Panc1 (cell line): ENCODE measurements around the gene PECR. TPM values are rescaled to one million over a fixed set of nuclear protein-coding genes. Genes with fewer than 3 reads are reported as not detected.

Experiments used
- ATAC-seq: fragments of 200-7000 bp; cut with Tn5 transposase; 2 replicates; pipeline ENCODE4 v1.9.1; 2020; ENCODE audit warnings: mild to moderate bottlenecking, moderate library complexity
- BruUV-seq: library from RNA; stranded (reverse); fragments of 400-500 nt; replicated peaks from 2 replicates; lab custom pipeline; 2021; lab: Mats Ljungman, UMichigan
- CTCF ChIA-PET: fragments of 300-600 bp; sonication (Branson Sonifier 250); formaldehyde crosslinking; loops from one replicate; lab custom pipeline; 2022; ENCODE audit warnings: antibody characterized with exemption; lab: Charles Lee
- POLR2A ChIA-PET: fragments of 300-600 bp; sonication (Branson Sonifier 250); formaldehyde crosslinking; loops from one replicate; lab custom pipeline; 2022; ENCODE audit warnings: antibody characterized with exemption; lab: Charles Lee
- DNase-seq: peaks from one replicate; pipeline ENCODE4 v3.0.0-alpha.2; 2010; ENCODE audit warnings: low read depth, low spot score
- H3K27ac ChIP-seq: 2 replicates; pipeline ENCODE4 v1.5.1; 2011; ENCODE audit warnings: mild to moderate bottlenecking, low read length, inconsistent platforms
- H3K27me3 ChIP-seq: fragments of 200-500 bp; sonication (Bioruptor generic); 2 replicates; pipeline ENCODE4 v1.6.0; 2014; ENCODE audit warnings: low read length, inconsistent platforms; ENCODE audit not compliant: control insufficient read depth, insufficient read depth
- H3K36me3 ChIP-seq: fragments of 200-500 bp; sonication (Bioruptor generic); 2 replicates; pipeline ENCODE4 v1.5.1; 2014; ENCODE audit warnings: inconsistent platforms, mild to moderate bottlenecking, low read length, moderate library complexity; ENCODE audit not compliant: control insufficient read depth, insufficient read depth
- H3K4me1 ChIP-seq: 2 replicates; pipeline ENCODE4 v1.5.1; 2011; ENCODE audit warnings: inconsistent platforms, mild to moderate bottlenecking, low read length, moderate library complexity; ENCODE audit not compliant: control insufficient read depth, insufficient read depth
- H3K4me3 ChIP-seq, 2 experiments: 2 replicates each; pipeline ENCODE4 v1.5.1; 2011 to 2012; ENCODE audit warnings: low read depth in 2 of 2, low read length in 2 of 2, mild to moderate bottlenecking in 2 of 2, inconsistent platforms in 1 of 2, moderate library complexity in 1 of 2
- H3K9me3 ChIP-seq: fragments of 200-500 bp; sonication (Bioruptor generic); 2 replicates; pipeline ENCODE4 v1.5.1; 2014; ENCODE audit warnings: low read depth, mild to moderate bottlenecking, inconsistent platforms, low read length, moderate library complexity; ENCODE audit not compliant: control insufficient read depth, insufficient read depth
- POLR2AphosphoS5 ChIP-seq: IDR thresholded peaks from 2 replicates; pipeline ENCODE4 v1.6.1; 2012; ENCODE audit warnings: mild to moderate bottlenecking, low read depth, low read length, moderate library complexity
- SIN3A ChIP-seq: IDR thresholded peaks from 2 replicates; pipeline ENCODE4 v1.6.1; 2012; ENCODE audit warnings: low read depth, mild to moderate bottlenecking, low read length, moderate library complexity, borderline replicate concordance; ENCODE audit not compliant: insufficient read depth
- TCF7L2 ChIP-seq: IDR thresholded peaks from 2 replicates; pipeline ENCODE4 v1.6.1; 2011; ENCODE audit warnings: mild to moderate bottlenecking, low read depth, low read length, inconsistent platforms
- in situ Hi-C: cut with HindIII; loops from 2 replicates; pipeline ENCODE4 v1.10.0; 2016; ENCODE audit warnings: low sequenced_read_pairs, low pct_unique_long_range_greater_than_20kb
- intact Hi-C: fragments of 100-400 bp; cut with micrococcal nuclease; formaldehyde crosslinking; loops from one replicate; pipeline ENCODE4 v1.10.0; 2022; ENCODE audit not compliant: unreplicated experiment
- total RNA-seq: library from RNA; stranded (reverse); gene quantifications from one replicate; pipeline ENCODE4 v1.2.1, GENCODE V29; 2021; ENCODE audit not compliant: unreplicated experiment
- TF ChIP-seq, protein P1 (sequence below): fragments of 450-650 bp; IDR thresholded peaks from 2 replicates; pipeline ENCODE4 v1.5.1; 2017; ENCODE audit warnings: mild to moderate bottlenecking
- TF ChIP-seq, protein P2 (sequence below), 2 experiments: IDR thresholded peaks; 2 replicates each; pipeline ENCODE4 v1.6.1; 2011 to 2012; ENCODE audit warnings: low read depth in 2 of 2, control low read depth in 1 of 2, low read length in 1 of 2, mild to moderate bottlenecking in 1 of 2, moderate library complexity in 1 of 2; ENCODE audit not compliant: insufficient read depth in 1 of 2

PECR gene
- total RNA-seq, 1 experiment from 2014 or later: 16.5 TPM

DNA sequence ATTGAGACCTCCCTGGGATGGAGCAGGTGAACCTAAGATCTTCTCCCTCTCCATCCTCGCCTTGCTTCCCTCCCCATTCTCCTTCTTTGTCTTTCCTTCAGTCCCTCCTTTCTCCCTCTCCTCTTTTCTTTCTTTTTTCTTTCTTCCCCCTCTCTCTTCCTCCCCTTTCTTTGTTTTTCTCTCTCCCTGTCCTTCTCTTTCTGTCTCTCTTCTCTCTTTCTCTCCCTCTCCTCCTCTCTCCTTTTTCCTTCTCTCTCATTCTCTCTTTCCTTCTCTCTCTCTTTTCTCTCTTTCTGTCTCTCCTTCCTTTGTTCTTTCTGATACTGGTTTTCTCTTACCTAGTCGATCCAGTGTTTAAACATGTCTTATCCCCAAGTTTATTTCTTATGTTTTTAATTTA, 78.9 kb downstream of the PECR start:
- no TSS peak for BruUV-seq

DNA sequence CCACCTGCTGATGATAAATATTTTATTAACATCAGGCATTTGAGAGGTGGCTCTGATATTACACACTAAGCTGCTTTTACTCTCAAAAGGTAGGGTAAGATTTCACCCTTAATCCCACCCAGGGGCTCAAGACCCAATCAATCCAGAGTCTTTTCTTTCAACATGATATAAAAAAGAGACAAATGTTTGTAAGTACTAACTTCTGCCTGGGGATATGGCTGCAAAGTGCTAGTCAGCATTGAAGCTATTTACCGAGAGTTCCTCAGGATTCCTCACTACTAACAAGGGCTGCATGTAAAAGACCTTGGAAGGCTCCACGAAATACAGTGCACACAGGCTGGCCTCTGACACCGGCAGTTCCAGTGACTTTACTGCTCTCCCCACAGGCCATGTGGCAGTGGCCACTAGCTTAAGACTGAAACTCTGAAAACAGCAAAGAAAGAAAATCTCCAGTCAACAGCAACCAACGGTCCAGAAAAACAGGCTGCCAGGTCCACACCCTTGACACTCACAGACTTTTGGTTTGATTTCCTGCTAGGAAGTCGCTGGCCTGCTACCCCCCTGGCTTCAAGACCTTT, 79.4 kb downstream of the PECR start:
- ChIA-PET POLR2A (no interaction called here), CTCF (interaction anchor here (1.5 kb wide), 1 partner anchor 32 kb away, joined by 3 read pairs; no protein-coding TSS in a partner anchor)
- DNase-seq (no peak), ATAC-seq (no peak)
- H3K27ac ChIP-seq: peak overlapping the region; percentile 49
- H3K4me3 ChIP-seq: no peak overlapping the region
- TF ChIP-seq POLR2AphosphoS5 (no peak), SIN3A (no peak), TCF7L2 (no peak)
- TF ChIP-seq, protein P1, sequence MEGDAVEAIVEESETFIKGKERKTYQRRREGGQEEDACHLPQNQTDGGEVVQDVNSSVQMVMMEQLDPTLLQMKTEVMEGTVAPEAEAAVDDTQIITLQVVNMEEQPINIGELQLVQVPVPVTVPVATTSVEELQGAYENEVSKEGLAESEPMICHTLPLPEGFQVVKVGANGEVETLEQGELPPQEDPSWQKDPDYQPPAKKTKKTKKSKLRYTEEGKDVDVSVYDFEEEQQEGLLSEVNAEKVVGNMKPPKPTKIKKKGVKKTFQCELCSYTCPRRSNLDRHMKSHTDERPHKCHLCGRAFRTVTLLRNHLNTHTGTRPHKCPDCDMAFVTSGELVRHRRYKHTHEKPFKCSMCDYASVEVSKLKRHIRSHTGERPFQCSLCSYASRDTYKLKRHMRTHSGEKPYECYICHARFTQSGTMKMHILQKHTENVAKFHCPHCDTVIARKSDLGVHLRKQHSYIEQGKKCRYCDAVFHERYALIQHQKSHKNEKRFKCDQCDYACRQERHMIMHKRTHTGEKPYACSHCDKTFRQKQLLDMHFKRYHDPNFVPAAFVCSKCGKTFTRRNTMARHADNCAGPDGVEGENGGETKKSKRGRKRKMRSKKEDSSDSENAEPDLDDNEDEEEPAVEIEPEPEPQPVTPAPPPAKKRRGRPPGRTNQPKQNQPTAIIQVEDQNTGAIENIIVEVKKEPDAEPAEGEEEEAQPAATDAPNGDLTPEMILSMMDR: no peak
- TF ChIP-seq, protein P2, sequence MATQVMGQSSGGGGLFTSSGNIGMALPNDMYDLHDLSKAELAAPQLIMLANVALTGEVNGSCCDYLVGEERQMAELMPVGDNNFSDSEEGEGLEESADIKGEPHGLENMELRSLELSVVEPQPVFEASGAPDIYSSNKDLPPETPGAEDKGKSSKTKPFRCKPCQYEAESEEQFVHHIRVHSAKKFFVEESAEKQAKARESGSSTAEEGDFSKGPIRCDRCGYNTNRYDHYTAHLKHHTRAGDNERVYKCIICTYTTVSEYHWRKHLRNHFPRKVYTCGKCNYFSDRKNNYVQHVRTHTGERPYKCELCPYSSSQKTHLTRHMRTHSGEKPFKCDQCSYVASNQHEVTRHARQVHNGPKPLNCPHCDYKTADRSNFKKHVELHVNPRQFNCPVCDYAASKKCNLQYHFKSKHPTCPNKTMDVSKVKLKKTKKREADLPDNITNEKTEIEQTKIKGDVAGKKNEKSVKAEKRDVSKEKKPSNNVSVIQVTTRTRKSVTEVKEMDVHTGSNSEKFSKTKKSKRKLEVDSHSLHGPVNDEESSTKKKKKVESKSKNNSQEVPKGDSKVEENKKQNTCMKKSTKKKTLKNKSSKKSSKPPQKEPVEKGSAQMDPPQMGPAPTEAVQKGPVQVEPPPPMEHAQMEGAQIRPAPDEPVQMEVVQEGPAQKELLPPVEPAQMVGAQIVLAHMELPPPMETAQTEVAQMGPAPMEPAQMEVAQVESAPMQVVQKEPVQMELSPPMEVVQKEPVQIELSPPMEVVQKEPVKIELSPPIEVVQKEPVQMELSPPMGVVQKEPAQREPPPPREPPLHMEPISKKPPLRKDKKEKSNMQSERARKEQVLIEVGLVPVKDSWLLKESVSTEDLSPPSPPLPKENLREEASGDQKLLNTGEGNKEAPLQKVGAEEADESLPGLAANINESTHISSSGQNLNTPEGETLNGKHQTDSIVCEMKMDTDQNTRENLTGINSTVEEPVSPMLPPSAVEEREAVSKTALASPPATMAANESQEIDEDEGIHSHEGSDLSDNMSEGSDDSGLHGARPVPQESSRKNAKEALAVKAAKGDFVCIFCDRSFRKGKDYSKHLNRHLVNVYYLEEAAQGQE (IDR thresholded peaks at IDR 0.05; ENCODE audit: insufficient read depth in 1 of 2, low read depth in 2 of 2, low read length in 1 of 2): no peak
- no peaks in the 10 kb centered on the region for H3K9me3 ChIP-seq
- no peaks in the 10 kb centered on the region for H3K27me3 ChIP-seq
- no peaks in the 10 kb centered on the region for H3K36me3 ChIP-seq
- in situ Hi-C loops: no loop called here
- no TSS peak for BruUV-seq
- peaks cover 27% of the 10 kb centered on the region for H3K4me1 ChIP-seq
- intact Hi-C loops: no loop called here

More for the DNA sequence above, 78.9 kb downstream of the PECR start:
- intact Hi-C loops (no loop called here), in situ Hi-C loops (no loop called here)
- peaks cover 27% of the 10 kb centered on the region for H3K4me1 ChIP-seq
- H3K27me3 ChIP-seq: no peaks in the 10 kb centered on the region
- no peak overlapping the region for H3K4me3 ChIP-seq
- no peak for ATAC-seq
- DNase-seq: no peak
- ChIA-PET CTCF (no interaction called here), POLR2A (no interaction called here)
- no peaks in the 10 kb centered on the region for H3K9me3 ChIP-seq
- no peaks in the 10 kb centered on the region for H3K36me3 ChIP-seq
- H3K27ac ChIP-seq: peak overlapping the region; percentile 49; the same call in 1 of the 2 replicates
- TF ChIP-seq, protein P1: no peak
- TF ChIP-seq TCF7L2 (no peak), SIN3A (no peak), POLR2AphosphoS5 (no peak)
- TF ChIP-seq, protein P2 (IDR thresholded peaks at IDR 0.05; ENCODE audit: insufficient read depth in 1 of 2, low read depth in 2 of 2, low read length in 1 of 2): no peak
